H1 (cell line): ENCODE results near the gene ZNF532. TPM values are rescaled to one million over a fixed set of nuclear protein-coding genes. Genes with fewer than 3 reads are reported as not detected.
A peak's percentile ranks its signal among the peaks of the same experiment; 100 is the strongest.

Experiments
- CTCF ChIA-PET: fragments of 300-600 bp; sonication (Branson Sonifier 250); formaldehyde crosslinking; loops from one replicate; lab custom pipeline; 2021; ENCODE audit not compliant: partially characterized antibody; lab: Charles Lee
- POLR2A ChIA-PET: fragments of 300-600 bp; sonication (Branson Sonifier 250); formaldehyde crosslinking; loops from one replicate; lab custom pipeline; 2021; ENCODE audit warnings: inconsistent platforms; ENCODE audit not compliant: partially characterized antibody; lab: Charles Lee
- DNase-seq, 2 experiments: peaks; one replicate each; pipeline versions ENCODE4 v3.0.0 to v3.0.0-alpha.2; 2010 to 2022; ENCODE audit warnings: low spot score in 2 of 2, low read depth in 1 of 2, mixed read lengths in 1 of 2
- FAIRE-seq: peaks from 2 replicates; lab custom pipeline; 2011; peaks lifted over from hg19 to GRCh38; lab: Jason Lieb, UNC
- H2AFZ ChIP-seq: 2 replicates; pipeline ENCODE4 v1.8.1; 2012; ENCODE audit warnings: low read length, inconsistent platforms
- H2AK5ac ChIP-seq: 2 replicates; pipeline ENCODE4 v1.6.1; 2013; ENCODE audit warnings: low read depth, low read length
- H2BK120ac ChIP-seq: replicated peaks from 2 replicates; pipeline ENCODE3; 2013; ENCODE audit warnings: low read depth, low read length, inconsistent platforms
- H2BK12ac ChIP-seq: 2 replicates; pipeline ENCODE4 v1.6.1; 2013; ENCODE audit warnings: low read depth, low read length
- H2BK15ac ChIP-seq: 2 replicates; pipeline ENCODE4 v1.6.1; 2013; ENCODE audit warnings: low read length
- H2BK20ac ChIP-seq: 2 replicates; pipeline ENCODE4 v1.6.1; 2013; ENCODE audit warnings: low read length
- H2BK5ac ChIP-seq: 2 replicates; pipeline ENCODE4 v1.6.1; 2013; ENCODE audit warnings: low read depth, low read length
- H3K14ac ChIP-seq: 2 replicates; pipeline ENCODE4 v1.6.1; 2013; ENCODE audit warnings: inconsistent platforms; ENCODE audit not compliant: insufficient read length
- H3K18ac ChIP-seq: 2 replicates; pipeline ENCODE4 v1.6.1; 2013; ENCODE audit warnings: low read length; ENCODE audit errors: extremely low read depth
- H3K23ac ChIP-seq: 2 replicates; pipeline ENCODE4 v1.6.1; 2013; ENCODE audit warnings: inconsistent platforms; ENCODE audit not compliant: insufficient read length
- H3K23me2 ChIP-seq: 2 replicates; pipeline ENCODE4 v1.6.1; 2013; ENCODE audit warnings: low read depth, low read length
- H3K27ac ChIP-seq: 2 replicates; pipeline ENCODE4 v1.6.1; 2011; ENCODE audit warnings: low read depth, low read length, inconsistent platforms
- H3K27me3 ChIP-seq, 4 experiments: replicated peaks in 1 of 4; 1 replicate in 1 of 4; 2 replicates in 3 of 4; pipeline versions ENCODE4 v1.6.1 to v1.8.1; 2011 to 2013; ENCODE audit warnings: low read length in 3 of 4, mild to moderate bottlenecking in 3 of 4, inconsistent platforms in 2 of 4, mixed read lengths in 2 of 4, moderate library complexity in 1 of 4; ENCODE audit not compliant: control insufficient read depth in 3 of 4, insufficient read depth in 3 of 4; ENCODE audit errors: extremely low read depth in 1 of 4
- H3K36me3 ChIP-seq, 4 experiments: 2 replicates each; pipeline versions ENCODE4 v1.6.1 to v1.8.1; 2011 to 2013; ENCODE audit warnings: mild to moderate bottlenecking in 4 of 4, low read length in 3 of 4, moderate library complexity in 2 of 4, control low read depth in 1 of 4, inconsistent platforms in 1 of 4; ENCODE audit not compliant: insufficient read depth in 4 of 4, control insufficient read depth in 2 of 4
- H3K4ac ChIP-seq: replicated peaks from 2 replicates; pipeline ENCODE3; 2013; ENCODE audit warnings: low read length, low read depth, mixed read lengths, inconsistent platforms; ENCODE audit not compliant: insufficient read length
- H3K4me1 ChIP-seq, 4 experiments: replicated peaks in 1 of 4; 1 replicate in 1 of 4; 2 replicates in 3 of 4; pipeline versions ENCODE4 v1.6.1 to v1.8.1; 2011 to 2013; ENCODE audit warnings: low read length in 3 of 4, inconsistent platforms in 2 of 4, mixed read lengths in 1 of 4; ENCODE audit not compliant: insufficient read depth in 4 of 4, control insufficient read depth in 3 of 4
- H3K4me2 ChIP-seq, 2 experiments: 2 replicates each; pipeline versions ENCODE4 v1.6.1 to v1.8.1; 2011 to 2013; ENCODE audit warnings: low read depth in 2 of 2, low read length in 2 of 2, control low read depth in 1 of 2, inconsistent platforms in 1 of 2, mild to moderate bottlenecking in 1 of 2; ENCODE audit not compliant: insufficient read depth in 1 of 2
- H3K4me3 ChIP-seq, 4 experiments: fragments of 200-600, 300-600 bp in 1 of 4; sonication (generic), shearing (Covaris generic), sonication (Bioruptor Twin) in 1 of 4; 2 replicates each; pipeline versions ENCODE4 v1.5.1 to v1.8.1; 2011 to 2016; ENCODE audit warnings: low read length in 4 of 4, low read depth in 3 of 4, control low read depth in 2 of 4, inconsistent platforms in 2 of 4, mild to moderate bottlenecking in 2 of 4, mixed read lengths in 1 of 4, moderate library complexity in 1 of 4; ENCODE audit not compliant: insufficient read depth in 2 of 4; ENCODE audit errors: extremely low read depth in 1 of 4
- H3K56ac ChIP-seq: replicated peaks from 2 replicates; pipeline ENCODE3; 2013; ENCODE audit warnings: low read depth, mild to moderate bottlenecking, mixed read lengths, low read length, inconsistent platforms; ENCODE audit not compliant: insufficient read length
- H3K79me1 ChIP-seq: 2 replicates; pipeline ENCODE4 v1.6.1; 2013; ENCODE audit warnings: low read depth, low read length, control low read depth
- H3K79me2 ChIP-seq, 2 experiments: 2 replicates each; pipeline versions ENCODE4 v1.6.1 to v1.8.1; 2012 to 2013; ENCODE audit warnings: low read length in 2 of 2, mild to moderate bottlenecking in 2 of 2, inconsistent platforms in 1 of 2; ENCODE audit not compliant: insufficient read depth in 2 of 2, control insufficient read depth in 1 of 2
- H3K9ac ChIP-seq, 4 experiments: replicated peaks in 1 of 4; 1 replicate in 1 of 4; 2 replicates in 3 of 4; pipeline versions ENCODE4 v1.6.1 to v1.8.1; 2011 to 2013; ENCODE audit warnings: low read depth in 3 of 4, low read length in 3 of 4, control low read depth in 2 of 4, mild to moderate bottlenecking in 2 of 4, moderate library complexity in 2 of 4, inconsistent platforms in 1 of 4; ENCODE audit errors: extremely low read depth in 1 of 4
- H3K9me3 ChIP-seq, 2 experiments: 2 replicates each; pipeline versions ENCODE4 v1.6.1 to v1.8.1; 2012 to 2013; ENCODE audit warnings: mild to moderate bottlenecking in 2 of 2, moderate library complexity in 2 of 2, control low read depth in 1 of 2, inconsistent platforms in 1 of 2, low read depth in 1 of 2, low read length in 1 of 2, mixed read lengths in 1 of 2; ENCODE audit not compliant: insufficient read depth in 2 of 2
- H4K20me1 ChIP-seq, 2 experiments: replicated peaks in 1 of 2; 2 replicates each; pipeline versions ENCODE3 to v1.8.1; 2011 to 2013; ENCODE audit warnings: inconsistent platforms in 2 of 2, low read length in 2 of 2, mild to moderate bottlenecking in 1 of 2; ENCODE audit not compliant: insufficient read depth in 2 of 2, control insufficient read depth in 1 of 2
- H4K5ac ChIP-seq: 2 replicates; pipeline ENCODE4 v1.6.1; 2013; ENCODE audit warnings: low read length, low read depth, mixed read lengths, inconsistent platforms; ENCODE audit not compliant: insufficient read length
- H4K8ac ChIP-seq: 2 replicates; pipeline ENCODE4 v1.8.0; 2013; ENCODE audit warnings: mild to moderate bottlenecking, moderate library complexity, low read length, inconsistent platforms; ENCODE audit not compliant: insufficient read depth; ENCODE audit errors: extremely low read depth
- H4K91ac ChIP-seq: replicated peaks from 2 replicates; pipeline ENCODE3; 2013; ENCODE audit warnings: low read length, mixed read lengths, inconsistent platforms; ENCODE audit not compliant: insufficient read length
- CREB1 ChIP-seq: IDR thresholded peaks from 2 replicates; pipeline ENCODE4 v1.6.1; 2012; ENCODE audit warnings: inconsistent platforms
- GTF2F1 ChIP-seq: IDR thresholded peaks from 2 replicates; pipeline ENCODE4 v1.6.1; 2012; ENCODE audit warnings: low read depth, low read length, improper control_type of control experiment, borderline replicate concordance
- POLR2A ChIP-seq, 2 experiments: IDR thresholded peaks; 1 replicate in 1 of 2; 2 replicates in 1 of 2; pipeline ENCODE4 v1.6.1; 2011; ENCODE audit warnings: low read depth in 2 of 2, low read length in 2 of 2, mild to moderate bottlenecking in 2 of 2; ENCODE audit errors: control extremely low read depth in 1 of 2
- POU5F1 ChIP-seq: IDR thresholded peaks from 2 replicates; pipeline ENCODE4 v1.6.1; 2011; ENCODE audit warnings: low read depth, mild to moderate bottlenecking, low read length, moderate library complexity
- RNF2 ChIP-seq: fragments of 200-900, 300-1000 bp; sonication (generic); IDR thresholded peaks from 2 replicates; pipeline ENCODE4 v1.7.1; 2016; ENCODE audit warnings: borderline replicate concordance, low read depth, mild to moderate bottlenecking, antibody characterized with exemption, low read length; ENCODE audit not compliant: poor library complexity, severe bottlenecking; ENCODE audit errors: missing control alignments
- RXRA ChIP-seq: IDR thresholded peaks from 2 replicates; pipeline ENCODE4 v1.6.1; 2011; ENCODE audit warnings: low read depth, mild to moderate bottlenecking, low read length, moderate library complexity; ENCODE audit not compliant: insufficient read depth
- SIRT6 ChIP-seq: IDR thresholded peaks from one replicate; pipeline ENCODE4 v1.7.1; 2012; ENCODE audit warnings: low read length, inconsistent platforms
- SIX5 ChIP-seq: IDR thresholded peaks from 2 replicates; pipeline ENCODE4 v1.6.1; 2011; ENCODE audit warnings: mild to moderate bottlenecking, low read depth, low read length
- TAF7 ChIP-seq: optimal IDR thresholded peaks from 2 replicates; pipeline ENCODE3; 2011; ENCODE audit warnings: low read depth, mild to moderate bottlenecking, inconsistent platforms, low read length, moderate library complexity, borderline replicate concordance
- ZNF274 ChIP-seq: IDR thresholded peaks from 2 replicates; pipeline ENCODE4 v1.7.0; 2012; ENCODE audit warnings: low read length, borderline replicate concordance; ENCODE audit errors: extremely low read depth
- WGBS, 2 experiments: shearing (Covaris generic) in 1 of 2; methylation state at CpG; one replicate each; pipeline versions ENCODE4 v1.1.6 to v1.1.7; 2013 to 2015; ENCODE audit warnings: low lambda C conversion rate in 2 of 2, mixed read lengths in 2 of 2, inconsistent platforms in 1 of 2, low coverage in 1 of 2, missing lambda C conversion rate in 1 of 2; ENCODE audit not compliant: insufficient replicate concordance in 2 of 2, insufficient coverage in 1 of 2, insufficient read length in 1 of 2; ENCODE audit errors: extremely low coverage in 1 of 2, missing lambda C conversion rate in 1 of 2; 5-methylcytosine and 5-hydroxymethylcytosine counted together
- polyA plus RNA-seq, 7 experiments: library from polyadenylated mRNA; depleted of rRNA in 3 of 7; stranded (reverse) in 5 of 7; unstranded in 2 of 7; fragments of >200 nt in 5 of 7; fragments of 200-250 nt in 2 of 7; gene quantifications; 1 replicate in 5 of 7; 2 replicates in 1 of 7; 4 replicates in 1 of 7; pipeline versions ENCODE4 v1.2.1 to v1.2.3, GENCODE V29; 2011 to 2013; ENCODE audit warnings: missing spikeins in 2 of 7, mixed read lengths in 2 of 7
- total RNA-seq: library from RNA; stranded (reverse); fragmentation: NEBNext Ultra II Directional; extraction: Animal tissue kit (Norgen Biotek cat#: 25700); gene quantifications from 2 replicates; pipeline ENCODE4 v1.2.1, GENCODE V29; 2021
- TF ChIP-seq, protein P1 (sequence below): IDR thresholded peaks from 2 replicates; pipeline ENCODE4 v1.6.1; 2012; ENCODE audit warnings: inconsistent platforms

The ZNF532 gene
- total and polyA plus RNA-seq, 2 of the 8 experiments (the other 6 are each of a cell fraction or from before 2014, with no cell fraction given) = 143 to 240 TPM

DNA sequence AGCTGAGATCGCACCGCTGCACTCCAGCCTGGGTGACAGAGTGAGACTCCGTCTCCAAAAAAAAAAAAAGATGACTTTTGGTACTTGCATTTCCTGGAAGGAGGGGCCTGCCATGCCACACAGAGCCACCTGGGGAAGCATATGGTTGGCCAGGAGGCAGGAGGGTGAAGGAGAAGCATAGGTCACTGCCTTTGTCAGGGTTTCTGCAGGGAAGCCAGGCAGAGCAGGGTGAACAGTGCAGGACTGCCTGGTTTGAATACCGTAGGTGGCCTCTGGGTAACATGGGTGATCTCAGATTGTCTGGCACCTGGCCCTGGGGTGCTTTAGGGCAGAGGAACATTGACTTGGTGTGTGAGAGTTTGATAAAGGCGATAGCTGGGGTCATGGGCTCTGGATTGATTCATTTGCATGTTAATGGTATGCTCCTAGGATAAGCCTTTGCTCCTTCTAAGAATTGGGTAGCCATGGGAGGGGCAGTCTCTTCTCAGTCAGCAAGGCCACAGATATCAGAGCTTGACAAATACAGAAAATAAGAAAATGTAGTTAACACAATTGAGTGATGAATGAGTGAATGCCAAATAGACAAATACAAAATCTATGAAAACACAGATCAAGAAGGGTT lies 151.0 kb downstream of the ZNF532 start:
- no peaks in the 10 kb centered on the region for H3K23me2 ChIP-seq
- H3K23ac ChIP-seq = no peak overlapping the region
- H3K79me2 ChIP-seq = no peaks in the 10 kb centered on the region
- H3K4me3 ChIP-seq = no peak overlapping the region
- no peak overlapping the region for H2BK15ac ChIP-seq
- no peak overlapping the region for H3K56ac ChIP-seq
- 0 out of 4 replicates have a peak, but pooled peaks cover 0 to 6% of the 10 kb centered on the region in 2 experiments for H3K9me3 ChIP-seq
- no peak overlapping the region for H4K5ac ChIP-seq
- H2AK5ac ChIP-seq = no peak overlapping the region
- no peaks in the 10 kb centered on the region for H3K27me3 ChIP-seq
- no peak overlapping the region for H2BK120ac ChIP-seq
- DNase-seq (peak in 1 of 2 experiments; percentile 26), FAIRE-seq (no peak)
- POLR2A ChIA-PET = interaction anchor here (2.2 kb wide), 1 partner anchor 10 kb away, joined by 6 read pairs; no protein-coding TSS in a partner anchor
- no peak overlapping the region for H2BK20ac ChIP-seq
- H4K8ac ChIP-seq = peak overlapping the region; percentile 20; the same call in 1 of the 2 replicates
- H3K4me1 ChIP-seq = no peaks in the 10 kb centered on the region
- H3K36me3 ChIP-seq = no peaks in the 10 kb centered on the region
- no peak overlapping the region for H3K27ac ChIP-seq
- no peaks in the 10 kb centered on the region for H3K79me1 ChIP-seq
- no peak overlapping the region for H3K18ac ChIP-seq
- no peak overlapping the region for H2BK12ac ChIP-seq
- H3K14ac ChIP-seq = no peak overlapping the region
- TF ChIP-seq, protein P1, sequence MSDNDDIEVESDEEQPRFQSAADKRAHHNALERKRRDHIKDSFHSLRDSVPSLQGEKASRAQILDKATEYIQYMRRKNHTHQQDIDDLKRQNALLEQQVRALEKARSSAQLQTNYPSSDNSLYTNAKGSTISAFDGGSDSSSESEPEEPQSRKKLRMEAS = no peak
- TF ChIP-seq CREB1 (no peak), ZNF274 (no peak), POLR2A (IDR thresholded peaks at IDR 0.05; ENCODE audit: control extremely low read depth in 1 of 2, low read depth in 2 of 2, low read length in 2 of 2) (no peak), POU5F1 (no peak), GTF2F1 (no peak), RXRA (no peak), RNF2 (no peak), SIX5 (no peak), TAF7 (no peak), SIRT6 (no peak)
- no peak overlapping the region for H3K4ac ChIP-seq
- no peak overlapping the region for H3K4me2 ChIP-seq
- no peaks in the 10 kb centered on the region for H4K20me1 ChIP-seq
- H3K9ac ChIP-seq = no peak overlapping the region
- no peak overlapping the region for H2BK5ac ChIP-seq
- peak overlapping the region; percentile 5; the same call in 1 of the 2 replicates for H2AFZ ChIP-seq
- H4K91ac ChIP-seq = no peak overlapping the region
- CTCF ChIA-PET = interaction anchor here (1.3 kb wide), 1 partner anchor 46 kb away, joined by 3 read pairs; no protein-coding TSS in a partner anchor
- WGBS, 2 experiments = 89% methylated on average over 2 of the region's 5 CpGs; no CpG with 5 or more reads in 1 of the 2 experiments
